MM.1S (cell line): ENCODE data around the gene MPDZ.

Experiments
- DNase-seq: peaks from one replicate; pipeline ENCODE4 v3.0.0-alpha.2; 2015
- H2AFZ ChIP-seq: fragments of 300-600 bp; sonication (generic); 2 replicates; pipeline ENCODE4 v1.6.0; 2016; ENCODE audit warnings: antibody characterized with exemption, low read length
- H3F3A ChIP-seq: fragments of 300-600 bp; sonication (generic); 2 replicates; pipeline ENCODE4 v1.6.1; 2016; ENCODE audit warnings: mild to moderate bottlenecking, antibody characterized with exemption, low read length, moderate library complexity, mixed read lengths; ENCODE audit not compliant: insufficient read depth
- H3K27ac ChIP-seq: fragments of 300-600 bp; sonication (generic); 2 replicates; pipeline ENCODE4 v1.5.1; 2016; ENCODE audit warnings: mild to moderate bottlenecking, low read length
- H3K27me3 ChIP-seq: fragments of 300-600 bp; sonication (generic); replicated peaks from 2 replicates; pipeline ENCODE4 v1.6.0; 2016; ENCODE audit warnings: low read length; ENCODE audit not compliant: insufficient read depth
- H3K36me3 ChIP-seq: fragments of 300-600 bp; sonication (generic); replicated peaks from 2 replicates; pipeline ENCODE4 v1.6.1; 2016; ENCODE audit warnings: mild to moderate bottlenecking, low read length, mixed read lengths; ENCODE audit not compliant: insufficient read depth
- H3K4me1 ChIP-seq: fragments of 300-600 bp; sonication (generic); 2 replicates; pipeline ENCODE4 v1.6.1; 2016; ENCODE audit warnings: low read length, mixed read lengths
- H3K4me2 ChIP-seq: fragments of 300-600 bp; sonication (generic); 2 replicates; pipeline ENCODE4 v1.6.0; 2016; ENCODE audit warnings: low read depth, low read length
- H3K4me3 ChIP-seq: fragments of 300-600 bp; sonication (generic); 2 replicates; pipeline ENCODE4 v1.5.1; 2016; ENCODE audit warnings: low read length, mixed read lengths
- H3K79me2 ChIP-seq: fragments of 300-600 bp; sonication (generic); 2 replicates; pipeline ENCODE4 v1.6.1; 2016; ENCODE audit warnings: mixed run types, low read length, mixed read lengths
- H3K9ac ChIP-seq: fragments of 300-600 bp; sonication (generic); 2 replicates; pipeline ENCODE4 v1.6.1; 2016; ENCODE audit warnings: low read length, mixed read lengths
- H3K9me2 ChIP-seq: fragments of 300-600 bp; sonication (generic); replicated peaks from 2 replicates; pipeline ENCODE4 v1.6.1; 2016; ENCODE audit warnings: mild to moderate bottlenecking, low read length, mixed read lengths; ENCODE audit not compliant: insufficient read depth
- H3K9me3 ChIP-seq: fragments of 300-600 bp; sonication (generic); replicated peaks from 2 replicates; pipeline ENCODE4 v1.6.1; 2016; ENCODE audit warnings: mild to moderate bottlenecking, low read length, mixed read lengths; ENCODE audit not compliant: insufficient read depth
- H4K20me1 ChIP-seq: fragments of 300-600 bp; sonication (generic); 2 replicates; pipeline ENCODE4 v1.6.1; 2016; ENCODE audit warnings: mild to moderate bottlenecking, low read length, moderate library complexity, mixed read lengths; ENCODE audit not compliant: insufficient read depth
- EZH2 ChIP-seq: fragments of 300-600 bp; sonication (generic); optimal IDR thresholded peaks from 2 replicates; pipeline ENCODE3; 2017; ENCODE audit warnings: low read depth, mild to moderate bottlenecking, antibody characterized with exemption, low read length, mixed read lengths
- EZH2phosphoT487 ChIP-seq: fragments of 300-600 bp; sonication (generic); IDR thresholded peaks from 2 replicates; pipeline ENCODE4 v1.6.1; 2018; ENCODE audit warnings: antibody characterized with exemption, low read length
- TF ChIP-seq, protein P1 (sequence below): fragments of 300-600 bp; sonication (generic); IDR thresholded peaks from 2 replicates; pipeline ENCODE4 v1.5.1; 2016; ENCODE audit warnings: antibody characterized with exemption, low read length, mixed read lengths

The MPDZ gene

DNA sequence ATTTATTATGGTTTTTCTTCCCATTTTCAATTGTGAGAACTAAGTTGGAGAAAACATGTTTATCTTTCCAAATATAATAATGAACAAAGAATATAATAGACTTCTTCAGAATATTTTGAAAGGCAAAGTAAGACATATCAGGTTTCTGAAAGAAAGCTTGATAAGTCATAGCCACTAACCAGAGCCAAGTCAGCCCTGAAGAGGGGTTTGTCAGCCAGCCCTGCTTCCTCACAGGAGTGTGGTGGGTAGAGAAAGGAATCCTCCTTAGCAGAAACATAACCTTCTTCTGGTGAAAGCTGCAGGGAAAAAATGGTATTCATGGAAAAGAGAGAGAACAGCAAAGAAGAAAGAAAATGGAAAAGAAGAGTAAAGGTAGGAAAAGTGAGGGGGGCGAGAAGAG, 93.4 kb downstream of the MPDZ start:
- no peaks in the 10 kb centered on the region for H3K36me3 ChIP-seq
- no peaks in the 10 kb centered on the region for H3F3A ChIP-seq
- H3K9ac ChIP-seq: no peak overlapping the region
- DNase-seq: no peak
- TF ChIP-seq EZH2phosphoT487 (no peak), EZH2 (no peak)
- TF ChIP-seq, protein P1, sequence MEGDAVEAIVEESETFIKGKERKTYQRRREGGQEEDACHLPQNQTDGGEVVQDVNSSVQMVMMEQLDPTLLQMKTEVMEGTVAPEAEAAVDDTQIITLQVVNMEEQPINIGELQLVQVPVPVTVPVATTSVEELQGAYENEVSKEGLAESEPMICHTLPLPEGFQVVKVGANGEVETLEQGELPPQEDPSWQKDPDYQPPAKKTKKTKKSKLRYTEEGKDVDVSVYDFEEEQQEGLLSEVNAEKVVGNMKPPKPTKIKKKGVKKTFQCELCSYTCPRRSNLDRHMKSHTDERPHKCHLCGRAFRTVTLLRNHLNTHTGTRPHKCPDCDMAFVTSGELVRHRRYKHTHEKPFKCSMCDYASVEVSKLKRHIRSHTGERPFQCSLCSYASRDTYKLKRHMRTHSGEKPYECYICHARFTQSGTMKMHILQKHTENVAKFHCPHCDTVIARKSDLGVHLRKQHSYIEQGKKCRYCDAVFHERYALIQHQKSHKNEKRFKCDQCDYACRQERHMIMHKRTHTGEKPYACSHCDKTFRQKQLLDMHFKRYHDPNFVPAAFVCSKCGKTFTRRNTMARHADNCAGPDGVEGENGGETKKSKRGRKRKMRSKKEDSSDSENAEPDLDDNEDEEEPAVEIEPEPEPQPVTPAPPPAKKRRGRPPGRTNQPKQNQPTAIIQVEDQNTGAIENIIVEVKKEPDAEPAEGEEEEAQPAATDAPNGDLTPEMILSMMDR: no peak
- H3K9me3 ChIP-seq: no peaks in the 10 kb centered on the region
- no peaks in the 10 kb centered on the region for H3K27me3 ChIP-seq
- H3K4me1 ChIP-seq: no peaks in the 10 kb centered on the region
- no peak overlapping the region for H2AFZ ChIP-seq
- no peak overlapping the region for H3K4me2 ChIP-seq
- no peak overlapping the region for H3K4me3 ChIP-seq
- no peak overlapping the region for H3K27ac ChIP-seq
- H3K9me2 ChIP-seq: no peaks in the 10 kb centered on the region
- H4K20me1 ChIP-seq: no peaks in the 10 kb centered on the region
- H3K79me2 ChIP-seq: no peaks in the 10 kb centered on the region

DNA sequence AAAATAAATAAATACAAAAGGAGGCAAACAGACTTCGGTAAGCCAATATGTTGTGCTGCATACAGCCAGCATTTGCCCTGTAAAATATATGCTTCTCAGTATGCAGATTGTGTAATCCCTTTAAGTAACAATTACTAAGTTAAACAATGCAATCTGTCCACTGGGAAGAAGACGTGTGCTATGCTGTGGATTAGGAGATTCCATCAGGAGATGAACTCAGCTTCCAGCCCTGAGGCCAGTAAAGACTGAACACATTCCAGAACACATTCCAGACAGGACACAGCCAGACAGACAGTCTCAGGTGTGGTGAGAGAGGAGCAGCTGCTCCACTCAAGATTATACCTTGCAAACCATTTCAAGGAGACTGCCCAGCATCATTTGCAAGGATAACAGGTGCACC, 97.8 kb downstream of the MPDZ start:
- H3K9ac ChIP-seq: no peak overlapping the region
- no peaks in the 10 kb centered on the region for H3K36me3 ChIP-seq
- H3K4me1 ChIP-seq: no peaks in the 10 kb centered on the region
- no peaks in the 10 kb centered on the region for H4K20me1 ChIP-seq
- H2AFZ ChIP-seq: no peak overlapping the region
- H3K4me3 ChIP-seq: no peak overlapping the region
- TF ChIP-seq EZH2 (no peak), EZH2phosphoT487 (no peak)
- DNase-seq: no peak
- H3K27me3 ChIP-seq: no peaks in the 10 kb centered on the region
- H3K9me3 ChIP-seq: no peaks in the 10 kb centered on the region
- H3K4me2 ChIP-seq: no peak overlapping the region
- H3F3A ChIP-seq: no peaks in the 10 kb centered on the region
- H3K79me2 ChIP-seq: no peaks in the 10 kb centered on the region
- no peaks in the 10 kb centered on the region for H3K9me2 ChIP-seq
- H3K27ac ChIP-seq: no peak overlapping the region

GRCh38 chr9:13179257-13179656, 100.2 kb downstream of the MPDZ start:
- Histone ChIP-seq H3K4me2 (no peak overlapping the region), H2AFZ (no peak overlapping the region), H3K27me3 (no peaks in the 10 kb centered on the region), H3K4me1 (no peaks in the 10 kb centered on the region), H3K79me2 (no peaks in the 10 kb centered on the region), H3K9ac (no peak overlapping the region), H3F3A (no peaks in the 10 kb centered on the region), H3K9me2 (no peaks in the 10 kb centered on the region), H3K9me3 (no peaks in the 10 kb centered on the region), H3K27ac (no peak overlapping the region), H3K36me3 (no peaks in the 10 kb centered on the region), H3K4me3 (no peak overlapping the region), H4K20me1 (no peaks in the 10 kb centered on the region)
- DNase-seq: no peak
- no peak for TF ChIP-seq EZH2phosphoT487
- TF ChIP-seq, protein P1: no peak
- TF ChIP-seq EZH2: no peak

GRCh38 chr9:13175732-13176131, 103.8 kb downstream of the MPDZ start:
- H3K4me2 ChIP-seq: no peak overlapping the region
- H3K27me3 ChIP-seq: no peaks in the 10 kb centered on the region
- H3F3A ChIP-seq: no peaks in the 10 kb centered on the region
- TF ChIP-seq, protein P1: no peak
- no peak for TF ChIP-seq EZH2phosphoT487
- no peak for TF ChIP-seq EZH2
- no peak overlapping the region for H2AFZ ChIP-seq
- DNase-seq: no peak
- H3K4me1 ChIP-seq: no peaks in the 10 kb centered on the region
- H3K27ac ChIP-seq: no peak overlapping the region
- H4K20me1 ChIP-seq: no peaks in the 10 kb centered on the region
- no peaks in the 10 kb centered on the region for H3K9me2 ChIP-seq
- H3K9me3 ChIP-seq: no peaks in the 10 kb centered on the region
- H3K36me3 ChIP-seq: no peaks in the 10 kb centered on the region
- H3K9ac ChIP-seq: no peak overlapping the region
- no peak overlapping the region for H3K4me3 ChIP-seq
- H3K79me2 ChIP-seq: no peaks in the 10 kb centered on the region
